Cerebellar nuclear complex (tissue), 1 donor: ENCODE results near the gene AGAP1.
"Not testable (repeated sequence)": the region's sequence is repeated elsewhere in the genome, so short reads cannot be mapped to it uniquely, and the experiment has no call there.

Experiments
- DNase-seq, 2 experiments: peaks; one replicate each; lab custom pipeline; 2025; lab: John Stamatoyannopoulos, UW

Gene AGAP1

GRCh38 chr2:235737840-235738239 is 244.0 kb downstream of the AGAP1 start:
- no peak for DNase-seq

GRCh38 chr2:235739704-235740415 is 246.0 kb downstream of the AGAP1 start:
- no peak for DNase-seq

GRCh38 chr2:235740821-235741220 is 247.0 kb downstream of the AGAP1 start:
- no peak for DNase-seq

GRCh38 chr2:235744161-235744560 is 250.3 kb downstream of the AGAP1 start:
- no peak for DNase-seq

- no peak for DNase-seq
These were observed 251.8 kb downstream of the AGAP1 start for GRCh38 chr2:235745597-235745996.

GRCh38 chr2:235746257-235746934 is 252.6 kb downstream of the AGAP1 start:
- DNase-seq: peak in 1 of 2 experiments; percentile 28

GRCh38 chr2:235747001-235747785 is 253.3 kb downstream of the AGAP1 start:
- DNase-seq: no peak

- no peak for DNase-seq
These were observed 253.9 kb downstream of the AGAP1 start for GRCh38 chr2:235747786-235748091.

- no peak for DNase-seq
These were observed 255.4 kb downstream of the AGAP1 start for GRCh38 chr2:235749121-235749770.

GRCh38 chr2:235749771-235750160 is 255.9 kb downstream of the AGAP1 start:
- no peak for DNase-seq

- DNase-seq: no peak
These were observed 259.0 kb downstream of the AGAP1 start for GRCh38 chr2:235752846-235753245.

GRCh38 chr2:235754357-235755207 is 260.7 kb downstream of the AGAP1 start:
- DNase-seq: no peak

- no peak for DNase-seq
These were observed 262.6 kb downstream of the AGAP1 start for GRCh38 chr2:235756491-235756890.

- DNase-seq: no peak
These were observed 263.4 kb downstream of the AGAP1 start for GRCh38 chr2:235757212-235757611.

GRCh38 chr2:235757640-235758039 is 263.8 kb downstream of the AGAP1 start:
- DNase-seq: no peak

GRCh38 chr2:235762832-235763598 is 269.2 kb downstream of the AGAP1 start:
- no peak for DNase-seq

- DNase-seq: no peak
These were observed 270.0 kb downstream of the AGAP1 start for GRCh38 chr2:235763816-235764215.

- not testable (repeated sequence) for DNase-seq
These were observed 270.6 kb downstream of the AGAP1 start for GRCh38 chr2:235764478-235764877.

GRCh38 chr2:235765181-235765820 is 271.5 kb downstream of the AGAP1 start:
- no peak for DNase-seq

GRCh38 chr2:235766278-235766677 is 272.4 kb downstream of the AGAP1 start:
- DNase-seq: peak in 1 of 2 experiments; percentile 62
